NCI-H1048 (cell line): Measurements from ENCODE around the gene SIRPB2.
"Not testable (repeated sequence)": the region's sequence is repeated elsewhere in the genome, so short reads cannot be mapped to it uniquely, and the experiment has no call there.

Source experiments
- DNase-seq: peaks from one replicate; lab custom pipeline; 2025; lab: John Stamatoyannopoulos, UW

SIRPB2 gene

GRCh38 chr20:1499528-1500420 lies 8.6 kb upstream of the SIRPB2 start:
- DNase-seq = no peak

DNA sequence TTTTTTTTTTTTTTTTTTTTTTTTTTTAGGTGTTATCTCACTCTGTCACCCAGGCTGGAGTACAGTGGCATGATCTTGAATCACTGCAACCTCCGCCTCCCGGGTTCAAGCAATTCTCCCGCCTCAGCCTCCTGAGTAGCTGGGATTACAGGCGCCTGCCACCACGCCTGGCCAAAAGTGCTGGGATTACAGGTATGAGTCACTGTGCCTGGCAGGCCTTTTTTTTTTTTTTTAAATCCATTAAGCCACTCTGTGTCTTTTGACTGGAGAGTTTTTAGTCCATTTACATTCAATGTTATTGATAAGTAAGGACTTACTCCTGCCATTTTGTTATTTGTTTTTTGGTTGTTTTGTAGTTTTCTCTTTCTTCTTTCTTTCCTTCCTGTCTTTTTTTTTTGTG lies 6.2 kb upstream of the SIRPB2 start:
- DNase-seq = not testable (repeated sequence)

- no peak for DNase-seq
Observed at GRCh38 chr20:1496930-1497329, 5.7 kb upstream of the SIRPB2 start.

DNA sequence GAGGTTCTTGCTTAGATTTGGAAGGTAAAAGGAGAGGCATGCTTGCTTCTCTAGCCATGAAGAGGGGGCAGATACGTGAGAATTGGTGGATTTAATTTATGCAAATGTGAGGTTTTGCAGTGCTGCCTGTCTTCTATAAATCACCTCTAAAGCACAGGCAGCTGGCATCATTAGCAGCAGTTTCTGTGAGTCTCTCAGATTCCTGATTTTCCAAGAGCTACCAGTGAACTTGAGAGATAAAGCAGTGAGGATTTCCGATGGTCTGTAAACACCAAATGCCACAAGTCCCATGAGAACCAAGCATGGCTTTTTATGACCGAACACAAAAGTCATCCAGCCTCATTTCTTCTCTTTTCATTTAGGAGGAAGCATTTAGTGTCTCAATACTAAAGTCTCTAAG lies 3.2 kb upstream of the SIRPB2 start:
- DNase-seq = no peak

DNA sequence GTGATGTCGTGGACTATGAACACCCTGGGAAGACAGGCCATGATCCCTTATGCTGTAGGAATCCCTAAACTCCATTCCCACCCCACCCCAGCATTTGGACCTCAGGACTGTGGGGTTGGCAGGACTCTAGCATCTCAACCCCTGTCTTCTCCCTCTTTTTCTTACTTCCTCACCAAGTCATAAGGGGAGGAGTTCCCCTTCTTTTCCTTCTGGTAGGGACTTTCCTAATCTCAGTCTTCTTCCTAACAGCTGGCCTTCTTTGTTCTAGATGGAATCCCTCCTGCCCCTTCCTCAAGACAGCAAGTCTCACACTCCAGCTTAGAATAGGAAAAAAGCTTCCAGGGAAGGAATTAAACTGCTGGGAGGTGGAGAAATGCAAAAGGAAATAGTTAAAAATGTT lies 2.3 kb upstream of the SIRPB2 start:
- no peak for DNase-seq

DNA sequence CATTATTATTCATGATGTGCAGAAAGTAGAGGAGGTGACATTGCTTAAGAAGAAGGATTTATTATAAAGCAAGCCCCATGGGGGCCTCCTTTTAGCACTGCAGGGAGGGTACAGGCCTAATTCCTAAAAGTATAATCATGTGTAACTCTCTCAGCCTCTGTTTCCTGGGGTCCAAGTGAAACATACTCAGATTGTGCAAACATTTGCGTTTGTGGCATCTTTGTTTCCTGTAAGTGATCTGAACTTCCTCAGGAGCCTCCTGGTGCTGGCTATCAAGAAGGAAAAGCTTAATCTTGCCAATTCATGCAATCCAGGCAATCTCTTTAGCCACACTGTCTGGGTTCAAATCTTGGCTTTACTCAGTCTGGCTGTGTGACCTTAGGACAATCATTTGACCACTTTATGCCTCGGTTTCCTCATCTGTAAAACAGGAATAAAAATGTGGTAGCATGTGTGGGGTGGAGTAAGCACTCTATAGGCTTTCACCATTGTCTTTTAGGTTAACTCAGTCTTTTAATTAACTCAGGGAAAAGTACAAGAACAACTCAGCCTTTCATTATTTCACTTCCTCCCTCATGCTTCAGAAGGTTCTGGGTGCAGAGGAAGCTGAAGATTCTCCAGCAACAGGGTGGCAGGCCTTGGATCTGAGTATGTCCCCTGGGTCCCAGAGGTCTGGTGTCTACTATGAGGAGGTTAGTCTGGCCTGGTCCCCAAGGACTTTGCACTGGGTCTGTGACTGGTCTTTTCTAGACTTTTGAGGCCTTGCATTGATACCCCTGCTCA lies 831 bp upstream of the SIRPB2 start:
- DNase-seq = no peak

GRCh38 chr20:1490643-1491195 lies 501 bp downstream of the SIRPB2 start:
- no peak for DNase-seq

DNA sequence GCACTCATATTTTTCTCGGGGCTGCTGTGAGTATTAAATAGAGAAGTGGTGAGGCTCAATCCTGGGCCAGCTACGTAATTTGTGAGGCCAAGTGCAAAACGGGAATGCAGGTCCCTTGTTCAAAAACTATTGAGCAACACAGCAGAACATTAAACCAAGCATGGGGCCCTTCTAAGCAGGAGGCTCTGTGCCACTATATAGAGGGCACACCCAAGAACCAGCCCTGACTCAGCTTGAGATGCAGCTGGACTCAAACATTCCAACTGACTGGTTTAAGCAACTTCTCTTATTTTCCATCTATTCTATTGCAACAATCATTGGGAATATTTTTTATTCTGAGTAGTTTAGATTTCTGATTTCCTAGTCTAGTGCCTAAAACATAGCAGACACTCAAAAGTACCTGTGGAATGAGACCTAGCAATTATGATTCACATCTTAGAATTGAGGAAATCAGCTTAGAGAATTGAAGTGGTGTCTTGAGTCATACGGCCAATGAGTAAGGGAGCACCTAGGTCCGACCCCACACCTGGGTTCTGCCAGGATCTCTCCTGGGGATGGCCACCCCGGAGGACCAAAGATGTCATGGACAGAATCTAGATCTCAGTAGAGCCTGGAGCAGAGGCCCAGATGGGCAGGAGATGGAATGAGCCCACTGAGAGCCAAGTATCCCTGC lies 1.3 kb downstream of the SIRPB2 start:
- DNase-seq = no peak

DNA sequence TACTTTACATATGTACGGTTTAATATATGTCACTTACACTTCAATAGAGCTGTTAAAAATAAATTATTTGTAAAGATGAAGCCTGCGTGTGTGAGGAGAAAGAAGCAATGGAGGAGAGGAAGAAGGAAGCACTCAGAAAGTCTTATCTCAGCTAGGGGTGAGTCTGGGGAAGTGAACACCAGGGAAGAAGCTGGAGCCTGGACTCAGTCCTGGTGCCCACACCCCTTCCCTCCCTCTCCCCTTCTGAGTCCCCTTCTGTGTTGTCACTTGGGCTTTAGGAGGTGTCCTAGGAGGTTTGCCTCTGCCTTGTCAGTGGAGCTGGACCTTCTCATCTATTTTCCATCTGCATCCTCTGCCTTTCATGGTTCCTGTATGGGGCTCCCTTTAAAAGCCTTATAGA lies 1.9 kb downstream of the SIRPB2 start:
- no peak for DNase-seq

DNA sequence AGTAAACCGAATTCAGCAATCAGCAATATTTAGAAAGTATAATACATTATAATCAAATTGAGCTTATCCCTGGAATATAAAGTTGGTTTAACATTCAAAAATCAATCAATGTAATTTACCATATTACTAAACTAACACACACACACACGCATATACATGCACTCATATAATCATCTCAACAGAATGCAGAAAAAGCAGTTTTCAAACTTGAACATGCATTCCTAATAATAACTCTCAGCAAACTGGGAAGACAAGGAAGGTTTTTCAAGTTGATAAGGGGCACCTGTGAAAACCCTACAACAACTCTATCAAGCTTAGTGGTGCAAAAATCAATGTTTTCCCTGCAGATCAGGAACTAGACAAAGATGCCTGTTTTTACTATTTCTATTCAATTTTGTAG lies 4.7 kb downstream of the SIRPB2 start:
- no peak for DNase-seq

DNA sequence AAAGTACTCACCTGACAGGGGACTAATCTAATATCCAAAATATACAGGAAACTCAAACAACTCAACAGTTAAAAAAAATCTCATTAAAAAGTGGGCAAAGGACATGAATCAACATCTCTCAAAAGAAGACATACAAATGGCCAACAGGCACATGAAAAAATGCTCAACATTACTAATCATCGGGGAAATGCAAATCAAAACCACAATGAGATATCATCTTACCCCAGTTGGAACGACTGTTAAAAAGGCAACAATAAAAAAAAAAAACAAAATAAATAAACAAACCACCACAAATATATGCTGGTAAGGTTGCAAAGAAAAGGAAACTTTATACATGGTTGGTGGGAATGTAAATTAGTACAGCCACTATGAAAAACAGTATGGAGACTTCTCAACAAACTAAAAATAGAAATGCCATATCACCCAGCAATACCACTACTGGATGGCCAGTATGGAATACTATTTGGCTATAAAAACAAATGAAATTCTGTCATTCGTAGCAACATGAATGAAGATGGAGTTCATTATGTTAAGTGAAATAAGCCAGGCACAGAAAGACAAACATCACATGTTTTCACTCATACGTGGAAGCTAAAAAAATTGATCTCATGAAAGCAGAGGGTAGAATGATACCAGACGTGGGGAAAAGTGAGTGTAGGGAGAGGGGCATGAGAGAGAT lies 6.6 kb downstream of the SIRPB2 start:
- no peak for DNase-seq

DNA sequence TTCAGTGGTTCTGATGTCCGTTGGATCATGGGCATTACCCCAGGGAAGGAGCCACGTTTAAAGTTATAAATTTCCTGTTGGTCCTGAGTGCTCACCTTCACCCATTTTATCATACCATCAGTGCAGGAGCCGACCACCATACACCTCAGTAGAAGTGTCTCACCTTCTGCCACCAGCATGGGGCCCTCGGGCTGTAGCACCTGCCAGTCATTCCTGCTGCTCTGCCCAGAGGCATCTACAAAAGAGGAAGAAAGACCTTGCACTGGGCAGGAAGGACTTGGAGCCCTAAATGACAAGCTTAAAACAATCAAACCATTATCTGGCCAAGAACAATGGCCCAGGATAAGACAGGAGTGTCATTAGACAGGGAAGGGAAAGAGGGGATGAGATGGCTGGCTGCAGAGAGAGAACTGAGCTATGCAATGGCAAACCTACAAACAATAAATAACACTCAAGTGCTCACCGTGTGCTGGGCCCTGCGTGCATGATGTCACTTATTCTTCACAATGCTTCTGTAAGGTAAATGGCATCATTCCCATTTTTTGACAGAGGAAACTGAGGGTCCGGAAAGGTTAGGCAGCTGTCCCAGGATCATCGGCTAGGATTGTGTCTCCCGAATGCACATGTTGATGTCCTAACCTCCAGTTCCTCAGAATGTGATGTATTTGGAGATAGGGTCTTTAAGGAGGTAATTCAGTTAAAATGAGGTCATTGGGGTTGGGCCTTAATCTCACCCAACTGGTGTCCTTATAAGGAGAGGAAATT lies 11.2 kb downstream of the SIRPB2 start:
- no peak for DNase-seq

- DNase-seq = no peak
Observed at GRCh38 chr20:1478566-1478965, 12.7 kb downstream of the SIRPB2 start.

- no peak for DNase-seq
Observed at GRCh38 chr20:1477896-1478490, 13.2 kb downstream of the SIRPB2 start.

DNA sequence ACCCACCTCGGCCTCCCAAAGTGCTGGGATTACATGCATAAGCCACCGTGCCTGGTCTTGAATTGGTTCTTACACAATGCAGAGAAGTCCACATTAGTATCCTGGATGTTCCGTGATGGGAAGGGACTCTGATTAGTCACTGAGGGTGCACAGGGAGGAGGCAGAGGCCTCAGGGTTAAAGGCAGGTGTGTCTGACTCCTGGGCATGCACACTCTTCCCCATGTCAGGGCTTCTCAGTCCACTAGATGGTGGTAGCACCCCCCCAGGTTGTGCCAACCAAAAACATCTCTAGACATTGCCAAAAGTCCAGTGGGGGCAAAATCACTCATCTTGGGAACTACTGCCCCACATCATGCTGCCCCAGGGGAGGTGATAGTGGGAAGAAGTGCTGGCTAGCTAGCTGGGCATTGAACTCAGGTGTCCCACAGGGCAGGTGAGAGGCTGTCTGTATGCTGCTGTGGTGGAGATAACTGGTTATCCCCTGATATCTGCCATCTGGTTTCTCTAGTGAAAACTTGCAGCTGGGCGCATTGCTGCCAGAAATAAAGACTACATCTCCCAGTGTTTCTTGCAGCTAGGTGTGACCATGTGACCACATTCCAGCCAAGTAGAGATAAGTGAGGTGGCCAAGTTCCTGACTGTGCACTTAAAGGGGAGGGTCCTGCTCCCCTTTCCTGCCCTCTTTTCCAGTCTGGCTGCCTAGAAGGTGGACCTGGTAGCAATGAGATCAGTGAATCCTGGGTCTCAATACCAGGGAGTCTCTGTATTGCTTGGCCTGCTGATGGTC lies 16.2 kb downstream of the SIRPB2 start:
- DNase-seq = no peak

GRCh38 chr20:1474325-1474724 lies 16.9 kb downstream of the SIRPB2 start:
- DNase-seq = no peak

DNA sequence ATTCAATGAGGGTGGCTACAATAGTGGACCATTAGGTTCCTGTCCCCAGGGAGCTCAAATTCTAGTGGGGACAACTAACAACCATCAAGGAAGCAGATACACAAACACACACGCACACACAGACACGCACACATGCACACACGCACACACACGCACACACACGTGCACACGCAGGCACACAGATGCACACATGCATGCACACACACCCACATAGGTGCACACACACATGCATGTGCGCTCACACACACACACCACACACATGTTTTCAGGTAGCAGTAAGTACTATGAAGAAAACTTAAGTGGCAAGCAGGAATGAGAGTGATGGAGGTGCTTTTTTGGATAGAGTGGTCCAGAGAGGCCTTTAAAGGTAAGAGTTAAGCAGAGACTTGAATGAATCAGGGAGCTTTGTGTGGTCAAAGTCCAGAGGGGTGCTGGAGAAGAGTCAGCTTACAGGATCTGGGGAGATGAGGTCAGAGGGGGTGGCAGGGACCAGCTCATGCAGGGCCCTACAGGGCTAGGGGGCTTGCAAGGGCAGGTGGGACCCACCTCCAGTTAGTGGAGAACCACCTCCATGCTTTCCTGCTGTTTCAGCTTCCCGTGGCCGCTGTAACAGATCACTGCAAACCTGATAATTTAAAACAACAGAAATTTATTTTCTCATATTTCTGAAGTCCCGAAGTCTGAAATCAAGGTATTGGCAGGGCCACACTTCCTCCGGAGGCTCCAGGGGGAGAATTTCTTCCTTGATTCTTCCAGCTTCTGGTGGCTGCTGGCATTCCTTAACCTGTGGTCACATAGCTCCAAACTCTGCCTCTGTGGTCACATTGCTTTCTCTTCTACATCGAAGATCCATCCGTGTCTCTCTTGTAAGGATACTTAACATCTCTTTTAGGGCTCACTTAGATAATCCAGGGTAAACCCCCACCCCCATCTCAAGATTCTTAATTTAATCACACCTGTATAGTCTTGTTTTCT lies 17.7 kb downstream of the SIRPB2 start:
- no peak for DNase-seq

DNA sequence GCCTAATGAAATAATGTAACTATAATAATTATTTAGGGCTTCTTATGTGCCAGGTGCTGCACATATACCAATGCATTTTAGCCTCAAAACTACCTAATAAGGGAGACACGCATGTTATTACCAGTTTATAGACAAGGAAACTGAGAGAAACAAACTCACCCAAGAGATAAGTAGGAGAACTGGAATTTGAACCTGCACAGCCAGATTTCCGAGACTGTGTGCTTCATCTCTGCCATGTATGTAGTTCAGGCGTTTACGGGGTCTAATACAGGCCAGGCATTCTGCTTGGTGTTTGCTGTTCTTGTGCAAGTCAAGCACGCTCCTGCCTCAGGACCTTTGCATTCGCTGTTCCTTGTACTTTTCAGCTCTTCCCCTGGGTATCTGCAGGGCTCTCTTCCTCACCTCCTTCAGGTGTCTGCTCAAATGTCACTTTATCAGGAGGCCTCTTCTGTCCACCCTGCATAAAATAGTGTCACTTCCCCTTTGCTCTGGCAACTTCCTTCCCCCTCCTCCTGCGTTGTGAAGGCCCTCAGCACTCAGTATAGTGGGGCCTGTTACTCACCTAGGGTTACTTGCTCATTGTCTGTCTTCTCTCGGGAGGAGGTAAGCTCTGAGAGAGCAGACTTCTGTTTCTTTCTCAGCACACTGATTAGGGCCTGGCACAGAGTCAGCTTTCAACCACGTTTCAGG lies 18.5 kb downstream of the SIRPB2 start:
- DNase-seq = no peak
